ENCODE measurements around the gene GTF2IRD1. TPM values are rescaled to one million over a fixed set of nuclear protein-coding genes. Genes with fewer than 3 reads are reported as not detected.

Gene GTF2IRD1
- total RNA-seq, 1 experiment from 2014 or later, result 34.3 TPM

- no peak for DNase-seq
- no peak overlapping the region for H3K9ac ChIP-seq (ENCODE audit: extremely low read depth, insufficient read length, low read length)
Observed at GRCh38 chr7:74466196-74466813, 12.6 kb downstream of the GTF2IRD1 start.

More at GRCh38 chr7:74466196-74466813, 12.6 kb downstream of the GTF2IRD1 start:
- no peaks in the 10 kb centered on the region for H3K4me1 ChIP-seq (ENCODE audit: insufficient read depth, low read length)
- Mint-ChIP-seq H3K27me3 (ENCODE audit: low read depth) (no peaks in the 10 kb centered on the region), H3K4me3 (no peak overlapping the region), H3K4me1 (peaks cover 9 to 14% of the 10 kb centered on the region in 2 experiments), H3K27ac (peak overlapping the region; percentile 3 to 89 (median 86); a peak in 5 of 7 replicates), H3K9me3 (no peaks in the 10 kb centered on the region), H3K36me3 (ENCODE audit: insufficient read depth in 1 of 3, low read depth in 3 of 3) (peaks cover 0 to 21% (median 4%) of the 10 kb centered on the region in 3 experiments; a peak in 3 of 7 replicates)
- no peak overlapping the region for H3K56ac ChIP-seq (ENCODE audit: insufficient read length, low read depth, low read length)
- H3K4me2 ChIP-seq (ENCODE audit: insufficient read depth, insufficient read length, low read length), result no peak overlapping the region
- no peaks in the 10 kb centered on the region for H4K20me1 ChIP-seq (ENCODE audit: control insufficient read depth, insufficient read depth, insufficient read length)
- TF ChIP-seq, protein P1, sequence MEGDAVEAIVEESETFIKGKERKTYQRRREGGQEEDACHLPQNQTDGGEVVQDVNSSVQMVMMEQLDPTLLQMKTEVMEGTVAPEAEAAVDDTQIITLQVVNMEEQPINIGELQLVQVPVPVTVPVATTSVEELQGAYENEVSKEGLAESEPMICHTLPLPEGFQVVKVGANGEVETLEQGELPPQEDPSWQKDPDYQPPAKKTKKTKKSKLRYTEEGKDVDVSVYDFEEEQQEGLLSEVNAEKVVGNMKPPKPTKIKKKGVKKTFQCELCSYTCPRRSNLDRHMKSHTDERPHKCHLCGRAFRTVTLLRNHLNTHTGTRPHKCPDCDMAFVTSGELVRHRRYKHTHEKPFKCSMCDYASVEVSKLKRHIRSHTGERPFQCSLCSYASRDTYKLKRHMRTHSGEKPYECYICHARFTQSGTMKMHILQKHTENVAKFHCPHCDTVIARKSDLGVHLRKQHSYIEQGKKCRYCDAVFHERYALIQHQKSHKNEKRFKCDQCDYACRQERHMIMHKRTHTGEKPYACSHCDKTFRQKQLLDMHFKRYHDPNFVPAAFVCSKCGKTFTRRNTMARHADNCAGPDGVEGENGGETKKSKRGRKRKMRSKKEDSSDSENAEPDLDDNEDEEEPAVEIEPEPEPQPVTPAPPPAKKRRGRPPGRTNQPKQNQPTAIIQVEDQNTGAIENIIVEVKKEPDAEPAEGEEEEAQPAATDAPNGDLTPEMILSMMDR (conservative IDR thresholded peaks at IDR 0.05), result no peak
- no peaks in the 10 kb centered on the region for H3K79me1 ChIP-seq (ENCODE audit: insufficient read depth, low read depth, low read length, poor library complexity, severe bottlenecking)
- H3K4ac ChIP-seq (ENCODE audit: low read depth, low read length), result no peak overlapping the region
- H2BK120ac ChIP-seq (ENCODE audit: low read depth, low read length, poor library complexity, severe bottlenecking), result no peak overlapping the region
- peaks cover 2% of the 10 kb centered on the region for H3K23me2 ChIP-seq (ENCODE audit: insufficient read length, low read depth, low read length, poor library complexity, severe bottlenecking)
- H3K9me3 ChIP-seq (ENCODE audit: control insufficient read depth, low read depth, low read length), result no peaks in the 10 kb centered on the region
- no peak overlapping the region for H4K8ac ChIP-seq (replicated peaks; ENCODE audit: insufficient read length, low read depth, low read length)
- no peak overlapping the region for H2BK15ac ChIP-seq (ENCODE audit: low read depth, low read length)
- no peak overlapping the region for H2BK20ac ChIP-seq (ENCODE audit: low read depth, low read length, poor library complexity, severe bottlenecking)
- H3K27ac ChIP-seq (ENCODE audit: insufficient read length, low read depth, low read length), result no peak overlapping the region
- no peak overlapping the region for H3K23ac ChIP-seq (ENCODE audit: insufficient read length, low read depth, low read length)
- peaks cover 5% of the 10 kb centered on the region; the same call in 1 of the 2 replicates for H3K79me2 ChIP-seq (ENCODE audit: insufficient read depth, low read length)
- no CpG with 5 or more reads among the region's 21 CpGs for WGBS (ENCODE audit: extremely low coverage, insufficient read length, low lambda C conversion rate)
- H2AFZ ChIP-seq (ENCODE audit: low read length), result no peak overlapping the region
- H3K14ac ChIP-seq (ENCODE audit: insufficient read depth, low read length), result no peak overlapping the region; the same call in 1 of the 2 replicates
- H4K5ac ChIP-seq (ENCODE audit: insufficient read length, low read depth, low read length), result no peak overlapping the region
- H3T11ph ChIP-seq (ENCODE audit: low read length), result no peak overlapping the region
- no peak overlapping the region for H2AK5ac ChIP-seq (ENCODE audit: insufficient read length, low read length)
- no peak overlapping the region for H3K18ac ChIP-seq (ENCODE audit: insufficient read length, low read depth, low read length)
- H4K91ac ChIP-seq (ENCODE audit: insufficient read length, low read depth, low read length), result no peak overlapping the region
- H2BK5ac ChIP-seq (ENCODE audit: insufficient read length, low read length), result no peak overlapping the region
- no peaks in the 10 kb centered on the region for H3K27me3 ChIP-seq (ENCODE audit: insufficient read depth, low read length)
- no peak overlapping the region for H2BK12ac ChIP-seq (ENCODE audit: insufficient read length, low read depth, low read length)

Measured in H9 (cell line).